Measurements from ENCODE around the gene AMN1.

DNA sequence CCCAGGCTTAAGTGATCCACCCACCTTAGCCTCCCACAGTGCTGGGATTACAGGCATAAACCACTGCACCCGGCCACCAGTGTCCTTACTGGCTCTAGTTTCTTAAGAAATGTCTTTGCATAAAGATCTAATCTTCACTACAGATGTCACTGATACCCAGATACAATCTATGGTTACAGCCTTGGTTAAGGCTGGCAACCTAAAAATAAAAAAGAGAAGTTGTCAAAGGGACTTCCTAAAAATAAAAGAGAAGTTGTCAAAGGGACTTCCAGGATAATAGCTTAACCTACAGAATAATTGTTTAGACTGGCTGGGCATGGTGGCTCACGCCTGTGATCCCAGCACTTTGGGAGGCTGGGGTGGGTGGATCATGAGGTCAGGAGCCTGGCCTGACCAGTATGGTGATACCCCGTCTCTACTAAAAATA, 41.7 kb downstream of the AMN1 start:
- TF ChIP-seq GATA3 (IDR thresholded peaks at IDR 0.05; ENCODE audit: low read depth, low read length) (no peak), GATA2 (IDR thresholded peaks at IDR 0.05; ENCODE audit: low read depth, low read length) (no peak)

All from SH-SY5Y (cell line).